Measurements from ENCODE around the gene GHR.

GHR gene

DNA sequence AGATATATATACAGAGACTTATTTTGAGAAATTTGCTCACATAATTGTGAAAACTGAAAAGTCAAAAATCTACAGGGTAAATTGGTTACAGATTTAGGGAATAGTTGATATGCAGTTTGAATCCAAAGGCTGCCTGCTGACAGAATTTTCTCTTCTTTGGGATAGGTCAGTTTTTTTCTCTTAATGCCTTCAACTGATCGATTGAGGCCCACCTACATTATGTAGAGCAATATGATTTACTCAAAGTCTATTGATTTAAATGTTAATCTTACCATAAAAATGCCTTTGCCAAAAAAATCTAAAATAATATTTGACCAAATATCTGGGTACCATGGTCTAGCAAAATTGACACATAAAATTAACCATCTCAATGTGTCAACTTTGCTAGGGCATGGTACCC is 3.9 kb upstream of the GHR start:
- no peak overlapping the region for H3K4me3 ChIP-seq (ENCODE audit: low read depth, low read length)
- DNase-seq (ENCODE audit: low read depth) = no peak
- TF ChIP-seq, protein P1, sequence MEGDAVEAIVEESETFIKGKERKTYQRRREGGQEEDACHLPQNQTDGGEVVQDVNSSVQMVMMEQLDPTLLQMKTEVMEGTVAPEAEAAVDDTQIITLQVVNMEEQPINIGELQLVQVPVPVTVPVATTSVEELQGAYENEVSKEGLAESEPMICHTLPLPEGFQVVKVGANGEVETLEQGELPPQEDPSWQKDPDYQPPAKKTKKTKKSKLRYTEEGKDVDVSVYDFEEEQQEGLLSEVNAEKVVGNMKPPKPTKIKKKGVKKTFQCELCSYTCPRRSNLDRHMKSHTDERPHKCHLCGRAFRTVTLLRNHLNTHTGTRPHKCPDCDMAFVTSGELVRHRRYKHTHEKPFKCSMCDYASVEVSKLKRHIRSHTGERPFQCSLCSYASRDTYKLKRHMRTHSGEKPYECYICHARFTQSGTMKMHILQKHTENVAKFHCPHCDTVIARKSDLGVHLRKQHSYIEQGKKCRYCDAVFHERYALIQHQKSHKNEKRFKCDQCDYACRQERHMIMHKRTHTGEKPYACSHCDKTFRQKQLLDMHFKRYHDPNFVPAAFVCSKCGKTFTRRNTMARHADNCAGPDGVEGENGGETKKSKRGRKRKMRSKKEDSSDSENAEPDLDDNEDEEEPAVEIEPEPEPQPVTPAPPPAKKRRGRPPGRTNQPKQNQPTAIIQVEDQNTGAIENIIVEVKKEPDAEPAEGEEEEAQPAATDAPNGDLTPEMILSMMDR (conservative IDR thresholded peaks at IDR 0.05; ENCODE audit: low read depth, low read length) = no peak

DNA sequence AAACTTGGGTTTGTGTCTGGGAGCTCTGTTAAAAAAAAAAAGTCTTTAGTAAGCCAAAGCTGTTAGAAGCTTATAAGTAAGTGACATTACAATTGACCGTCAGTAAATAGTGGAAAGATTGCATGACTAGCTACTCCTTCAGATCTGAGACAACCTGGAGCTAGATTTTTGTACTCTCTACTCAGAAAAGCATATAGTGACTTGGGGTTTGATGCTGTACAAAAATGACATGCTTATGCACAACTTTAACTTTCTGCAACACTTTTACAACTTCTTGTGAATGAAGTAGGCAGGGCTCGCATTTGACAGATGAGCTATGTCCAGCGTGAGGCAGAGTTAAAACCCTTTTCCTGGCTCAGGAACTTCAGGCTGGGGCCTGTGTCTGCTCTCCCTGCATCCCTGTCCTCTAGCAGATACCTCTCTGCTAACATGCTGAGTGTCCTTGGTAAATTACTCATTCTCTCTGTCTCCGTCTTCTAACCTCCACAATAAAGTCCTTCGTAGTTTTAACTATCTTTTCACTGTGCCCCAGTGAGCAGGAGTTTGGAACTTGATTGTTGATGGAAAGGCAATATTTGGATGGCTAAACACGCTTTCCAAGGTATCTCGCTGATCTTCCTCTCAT is 471 bp upstream of the GHR start:
- TF ChIP-seq, protein P1 (conservative IDR thresholded peaks at IDR 0.05; ENCODE audit: low read depth, low read length) = no peak
- DNase-seq (ENCODE audit: low read depth) = no peak
- peak overlapping the region; percentile 68 for H3K4me3 ChIP-seq (ENCODE audit: low read depth, low read length)

DNA sequence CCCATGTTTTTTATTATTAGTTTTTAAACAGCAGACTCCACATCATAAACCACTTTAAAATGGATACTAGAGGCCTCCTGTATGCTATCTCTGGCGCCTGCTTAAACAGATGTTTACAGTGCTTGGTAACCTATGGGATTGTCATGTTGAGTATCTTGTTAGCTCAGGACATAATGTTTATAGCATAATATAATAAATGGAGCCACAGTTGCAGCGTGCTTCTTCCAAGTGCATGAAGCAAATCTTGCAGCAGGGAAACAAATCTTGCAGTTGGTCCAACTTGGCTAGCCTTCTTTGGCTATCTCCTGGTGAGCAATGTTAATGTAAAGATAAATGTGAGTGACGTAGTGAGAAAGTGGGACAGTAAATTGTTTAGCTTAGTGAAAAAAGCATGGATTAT is 2.8 kb downstream of the GHR start:
- TF ChIP-seq, protein P1 (conservative IDR thresholded peaks at IDR 0.05; ENCODE audit: low read depth, low read length) = no peak
- no peak overlapping the region for H3K4me3 ChIP-seq (ENCODE audit: low read depth, low read length)
- no peak for DNase-seq (ENCODE audit: low read depth)

DNA sequence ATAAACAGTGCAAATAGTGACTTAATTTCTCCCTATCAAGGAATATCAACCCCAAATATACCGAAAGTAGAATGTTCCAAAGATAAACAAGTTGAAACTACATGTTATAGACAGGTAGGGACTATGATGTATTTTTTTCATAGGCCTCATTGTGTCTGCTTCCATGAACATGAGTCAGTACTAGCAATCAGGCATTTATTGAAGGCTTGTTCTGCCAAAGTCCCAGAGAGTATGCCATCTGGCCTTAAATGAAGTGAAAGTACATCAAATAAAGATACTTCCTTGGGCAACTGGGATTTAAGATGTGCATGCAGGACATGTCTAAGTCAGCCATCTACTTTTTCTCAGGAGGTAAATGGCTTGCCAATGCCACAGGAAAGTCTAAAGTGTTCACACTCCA is 6.5 kb downstream of the GHR start:
- H3K4me3 ChIP-seq (ENCODE audit: low read depth, low read length) = no peak overlapping the region
- TF ChIP-seq, protein P1 (conservative IDR thresholded peaks at IDR 0.05; ENCODE audit: low read depth, low read length) = no peak
- DNase-seq (ENCODE audit: low read depth) = no peak

DNA sequence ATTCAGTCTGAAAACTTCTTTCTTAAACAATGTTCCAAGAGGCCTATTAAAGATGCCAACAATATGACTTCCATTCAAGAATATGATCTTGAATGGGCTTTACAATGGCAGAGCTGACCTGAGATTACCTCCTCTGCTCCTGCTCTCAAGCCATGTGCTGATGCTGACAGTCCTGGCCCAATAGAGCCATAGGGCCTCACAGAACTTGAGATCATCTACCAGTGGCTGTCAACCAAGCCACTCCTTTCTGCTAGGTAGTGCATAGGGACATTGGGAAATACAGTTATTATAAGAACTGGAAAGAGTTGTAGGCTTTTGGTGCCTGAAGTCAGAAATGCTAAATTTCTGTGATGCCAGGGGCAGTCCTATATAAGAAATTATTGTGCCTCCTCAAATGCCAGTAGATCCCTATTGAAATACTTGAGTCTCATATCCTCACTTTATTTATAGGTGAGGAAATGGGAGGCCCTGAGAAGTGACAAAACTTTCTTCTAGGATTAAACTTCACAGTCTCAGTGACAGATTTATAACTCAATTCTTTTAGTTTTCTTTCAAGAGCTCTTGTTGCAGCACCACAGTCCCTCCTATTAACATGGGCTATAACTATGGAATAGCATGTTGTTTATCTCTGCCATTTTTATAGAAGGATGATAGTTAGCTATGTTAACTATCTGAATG is 10.9 kb downstream of the GHR start:
- H3K4me3 ChIP-seq (ENCODE audit: low read depth, low read length) = no peak overlapping the region
- TF ChIP-seq, protein P1 (conservative IDR thresholded peaks at IDR 0.05; ENCODE audit: low read depth, low read length) = no peak
- no peak for DNase-seq (ENCODE audit: low read depth)

DNA sequence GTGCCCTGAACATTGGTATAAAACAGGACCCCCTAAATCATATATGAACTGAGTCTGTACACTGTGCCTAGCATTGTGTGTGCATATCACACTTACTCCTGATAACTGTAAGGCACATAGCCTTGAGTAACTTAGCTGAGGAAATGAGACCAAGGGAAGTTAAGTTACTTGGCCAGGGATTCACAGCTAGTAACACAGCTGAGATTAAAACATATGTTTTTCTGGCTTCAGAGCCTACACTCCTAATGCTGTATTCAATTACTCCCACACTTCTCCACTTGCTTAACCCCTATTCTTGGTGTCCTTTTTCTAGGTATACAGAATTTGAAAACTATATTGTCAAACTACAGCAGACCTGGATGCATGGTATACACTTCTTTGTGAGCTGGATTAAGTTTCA is 12.8 kb downstream of the GHR start:
- TF ChIP-seq, protein P1 (conservative IDR thresholded peaks at IDR 0.05; ENCODE audit: low read depth, low read length) = no peak
- no peak overlapping the region for H3K4me3 ChIP-seq (ENCODE audit: low read depth, low read length)
- DNase-seq (ENCODE audit: low read depth) = no peak

Measured in choroid plexus epithelial cell (primary cell).